ENCODE results near the gene MYPN.
"Not testable (repeated sequence)": the region's sequence is repeated elsewhere in the genome, so short reads cannot be mapped to it uniquely, and the experiment has no call there.

MYPN gene

DNA sequence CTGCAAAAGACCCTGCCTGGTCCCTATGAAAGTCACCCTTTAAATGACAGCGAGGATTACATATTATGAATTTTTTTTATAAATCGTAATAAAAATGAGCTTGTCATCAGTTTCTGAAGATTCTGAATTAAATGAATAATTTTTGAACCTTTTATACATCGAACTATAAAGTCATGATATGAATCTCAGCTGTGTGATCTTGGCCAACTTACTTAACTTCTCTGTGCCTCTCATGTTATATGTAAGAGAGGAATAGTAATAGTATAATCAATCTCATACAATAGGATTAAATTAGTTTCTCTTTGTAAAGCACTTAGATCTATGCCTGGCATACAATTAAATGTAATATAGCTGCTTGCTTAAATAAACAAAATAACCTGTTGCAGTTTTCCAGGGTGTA, 127.9 kb downstream of the MYPN start:
- no peak for DNase-seq

DNA sequence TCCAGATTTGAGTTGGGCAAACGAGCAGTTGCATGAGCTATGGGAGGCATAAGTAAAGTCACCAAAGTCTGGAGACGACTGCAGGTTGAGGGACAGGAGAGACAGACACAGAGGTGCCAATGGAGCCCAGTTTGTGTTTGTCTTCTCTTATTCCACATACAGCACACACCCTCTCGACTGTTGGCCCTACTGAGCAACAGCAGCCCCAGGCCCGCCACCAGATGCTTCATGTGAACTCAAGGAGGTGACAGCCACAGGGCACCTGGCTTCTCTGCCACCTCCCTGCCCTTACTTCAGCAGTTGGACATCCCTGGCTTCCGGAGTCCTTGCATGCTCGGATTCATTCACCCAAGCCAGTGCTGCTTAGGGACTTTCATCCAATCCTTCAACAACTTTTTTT, 129.1 kb downstream of the MYPN start:
- DNase-seq, result no peak

DNA sequence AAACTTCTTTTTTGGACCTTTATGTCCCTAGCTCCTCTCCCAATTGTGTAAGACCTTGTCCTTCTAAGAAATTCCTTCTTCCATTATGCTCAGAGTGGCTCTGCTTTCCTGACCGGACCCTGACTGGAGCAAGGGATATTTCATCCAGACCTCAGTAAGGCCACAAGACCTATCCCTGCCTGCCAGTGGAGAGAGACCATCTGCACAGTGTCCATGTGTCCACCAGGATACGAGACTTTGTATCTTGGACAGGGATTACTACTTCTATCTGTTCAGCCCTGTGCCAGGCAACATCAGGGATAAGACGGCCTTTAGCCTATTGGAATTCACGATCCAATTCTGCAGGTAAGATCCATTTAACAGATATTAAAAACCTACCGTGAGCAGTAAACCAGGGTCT, 129.8 kb downstream of the MYPN start:
- DNase-seq, result no peak

DNA sequence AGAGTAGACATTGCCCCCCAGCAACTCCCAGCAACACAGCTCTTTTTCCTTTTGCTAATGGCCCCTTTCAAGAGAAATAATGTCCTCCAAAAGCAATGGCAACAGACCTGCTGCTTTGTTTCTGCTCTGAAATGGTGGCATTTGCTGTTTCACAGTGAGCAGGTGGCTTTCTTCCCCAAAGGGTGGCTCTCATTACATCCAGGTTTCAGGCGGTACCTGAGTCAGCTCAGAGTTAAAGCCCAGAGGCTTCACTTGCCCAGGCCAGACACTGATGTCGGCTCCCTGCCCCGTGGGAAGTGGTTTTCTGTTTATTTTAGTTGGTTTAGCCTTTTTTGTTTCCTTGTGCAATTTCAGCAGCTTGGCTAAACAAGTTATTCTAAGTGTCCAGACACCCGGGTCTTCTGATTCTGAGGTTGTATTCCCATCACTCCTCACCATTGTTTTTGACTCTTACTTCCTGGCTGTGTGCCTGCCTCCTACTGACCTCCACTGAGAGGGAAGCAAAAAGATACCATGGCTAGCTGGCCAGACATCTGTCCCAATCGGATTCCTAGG, 130.4 kb downstream of the MYPN start:
- no peak for DNase-seq

DNA sequence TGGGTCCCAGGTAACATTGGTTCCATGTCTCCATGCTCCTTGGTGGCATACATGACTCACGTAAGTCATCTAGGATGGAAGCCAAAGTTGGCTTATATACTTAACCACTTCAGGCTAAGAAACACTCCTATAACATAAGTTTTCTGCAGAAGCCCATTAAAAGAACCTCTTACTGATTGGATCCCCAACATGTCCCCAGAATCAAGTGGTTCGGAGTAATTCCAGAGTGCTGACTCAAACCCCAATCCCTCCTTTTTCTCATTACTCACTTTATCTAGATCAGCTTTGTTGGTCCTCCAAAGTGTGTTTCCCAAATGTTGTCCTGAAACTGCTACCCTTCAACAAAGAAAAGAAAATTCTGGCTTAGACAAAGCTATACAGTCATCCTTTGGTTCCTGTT, 132.8 kb downstream of the MYPN start:
- no peak for DNase-seq

- DNase-seq, result not testable (repeated sequence)
These were observed 137.1 kb downstream of the MYPN start for GRCh38 chr10:68246397-68246796.

DNA sequence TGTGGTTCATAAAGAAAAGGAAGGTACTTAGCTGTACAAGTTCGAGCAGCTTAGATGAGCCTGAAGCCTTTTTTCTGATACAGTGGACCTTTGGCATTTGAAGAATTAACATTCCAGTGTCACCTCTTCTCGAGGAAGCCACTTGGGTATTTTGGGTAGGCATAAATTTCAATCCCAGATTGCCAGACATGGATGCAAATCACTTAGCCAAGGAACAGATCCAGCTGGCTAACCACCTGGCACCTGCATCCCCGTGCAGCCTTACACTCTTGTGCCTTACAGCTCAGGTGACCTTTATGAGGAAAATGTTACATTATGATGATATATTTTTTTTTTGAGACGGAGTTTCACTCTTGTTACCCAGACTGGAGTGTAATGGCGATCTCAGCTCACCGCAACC, 138.6 kb downstream of the MYPN start:
- DNase-seq, result no peak

GRCh38 chr10:68249297-68249696, 140.0 kb downstream of the MYPN start:
- no peak for DNase-seq

DNA sequence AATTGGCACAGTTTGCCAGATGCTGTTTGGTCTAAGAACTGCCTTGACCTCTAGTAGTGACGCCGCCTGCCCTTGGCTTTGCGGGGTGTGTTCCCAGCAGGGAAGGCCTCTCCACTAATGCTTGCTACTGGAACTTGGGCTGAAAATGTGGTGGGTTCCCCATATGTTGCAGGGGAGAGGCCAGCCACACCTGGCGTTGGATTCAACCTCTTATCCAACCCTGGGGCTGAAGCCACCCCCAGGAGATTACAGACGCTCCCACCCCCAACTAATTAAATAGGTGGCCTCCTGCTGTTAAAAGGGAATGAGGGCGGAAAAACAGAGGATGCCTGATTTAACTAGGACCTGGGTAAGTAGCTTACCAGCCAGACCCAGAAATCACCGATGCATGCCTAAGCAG, 141.9 kb downstream of the MYPN start:
- DNase-seq, result no peak

- DNase-seq, result peak; percentile 12 to 38 (median 14)
These were observed 142.6 kb downstream of the MYPN start for GRCh38 chr10:68251625-68252495.

GRCh38 chr10:68253346-68253745, 144.1 kb downstream of the MYPN start:
- DNase-seq, result no peak

GRCh38 chr10:68261132-68261856, 152.0 kb downstream of the MYPN start:
- DNase-seq, result no peak
